ENCODE measurements around the gene ZNF580. TPM values are rescaled to one million over a fixed set of nuclear protein-coding genes. Genes with fewer than 3 reads are reported as not detected.

The ZNF580 gene
- total RNA-seq = 10 to 100 TPM in 3 of 4 donors, 1 to 10 TPM in 1; 4.8 to 69.8 (median 19.1) TPM

GRCh38 chr19:55640577-55641425 lies at the start of gene ZNF580:
Gene ZNF580, plus strand, starts transcription at chr19:55641002. Its CDS starts 1,507 bp downstream, at chr19:55642509.
- Histone ChIP-seq H3K27me3 (no peaks in the 10 kb centered on the region), H3K4me3 (peak within 1 kb of the TSS; percentile 72 to 94), H3K27ac (peak within 1 kb of the TSS; percentile 88 to 98), H3K4me1 (peaks cover 0 to 36% of the 10 kb centered on the region in 2 donors), H3K9me3 (no peaks in the 10 kb centered on the region), H3K36me3 (no peaks in the 10 kb centered on the region)
- intact Hi-C loops (cut with DNase I; ENCODE audit: low total_unique reads) = loop anchor here (10.0 kb wide), 1 partner anchor 526 kb away; the partner anchor contains the start of gene PPP1R12C
- peak in 1 of 2 donors; percentile 72 for DNase-seq
- TF ChIP-seq CTCF (IDR thresholded peaks at IDR 0.05) (no peak), POLR2A (IDR thresholded peaks at IDR 0.05) (peak; percentile 11 to 15)

- H3K4me1 ChIP-seq = peaks cover 0 to 5% of the 10 kb centered on the region in 2 donors
- intact Hi-C loops (cut with DNase I; ENCODE audit: low total_unique reads) = no loop called here
- no peaks in the 10 kb centered on the region for H3K9me3 ChIP-seq
- no peak overlapping the region for H3K27ac ChIP-seq
- H3K4me3 ChIP-seq = no peak overlapping the region
- no peaks in the 10 kb centered on the region for H3K27me3 ChIP-seq
- TF ChIP-seq POLR2A (IDR thresholded peaks at IDR 0.05) (no peak), CTCF (IDR thresholded peaks at IDR 0.05) (no peak)
- no peak for DNase-seq
- H3K36me3 ChIP-seq = no peaks in the 10 kb centered on the region
These were observed 49.2 kb upstream of the ZNF580 start for GRCh38 chr19:55591555-55591954.

- TF ChIP-seq POLR2A (IDR thresholded peaks at IDR 0.05) (no peak), CTCF (IDR thresholded peaks at IDR 0.05) (no peak)
- H3K27ac ChIP-seq = no peak overlapping the region
- H3K27me3 ChIP-seq = no peaks in the 10 kb centered on the region
- H3K4me3 ChIP-seq = no peak overlapping the region
- DNase-seq = no peak
- intact Hi-C loops (cut with DNase I; ENCODE audit: low total_unique reads) = no loop called here
- H3K9me3 ChIP-seq = no peaks in the 10 kb centered on the region
- no peaks in the 10 kb centered on the region for H3K36me3 ChIP-seq
- H3K4me1 ChIP-seq = no peaks in the 10 kb centered on the region
These were observed 48.3 kb upstream of the ZNF580 start for GRCh38 chr19:55592391-55593090.

GRCh38 chr19:55593096-55593772 lies 47.6 kb upstream of the ZNF580 start:
- no peaks in the 10 kb centered on the region for H3K4me1 ChIP-seq
- H3K27me3 ChIP-seq = no peaks in the 10 kb centered on the region
- H3K36me3 ChIP-seq = no peaks in the 10 kb centered on the region
- TF ChIP-seq CTCF (IDR thresholded peaks at IDR 0.05) (no peak), POLR2A (IDR thresholded peaks at IDR 0.05) (no peak)
- intact Hi-C loops (cut with DNase I; ENCODE audit: low total_unique reads) = no loop called here
- H3K4me3 ChIP-seq = no peak overlapping the region
- H3K9me3 ChIP-seq = no peaks in the 10 kb centered on the region
- H3K27ac ChIP-seq = no peak overlapping the region
- no peak for DNase-seq

Data from uterus (tissue), 4 donors.